ENCODE data around the gene TSEN15. TPM values are rescaled to one million over a fixed set of nuclear protein-coding genes. Genes with fewer than 3 reads are reported as not detected.

TSEN15 gene
- total RNA-seq, 1 experiment from 2014 or later, result 71.4 TPM

GRCh38 chr1:184072376-184072775 is 20.8 kb downstream of the TSEN15 start:
- no peaks in the 10 kb centered on the region for H3K9me3 Mint-ChIP-seq (ENCODE audit: unreplicated experiment)
- TF ChIP-seq CTCF (IDR thresholded peaks at IDR 0.05; ENCODE audit: insufficient read depth in 1 of 2, low read depth in 1 of 2, low read length in 1 of 2, severe bottlenecking in 1 of 2, unreplicated experiment in 1 of 2), result no peak
- intact Hi-C loops (cut with micrococcal nuclease; ENCODE audit: unreplicated experiment), result loop anchor here (10.0 kb wide), 1 partner anchor 492 kb away; no protein-coding TSS in a partner anchor
- no peaks in the 10 kb centered on the region for H3K4me1 Mint-ChIP-seq (ENCODE audit: low read depth, unreplicated experiment)
- H3K27ac Mint-ChIP-seq (ENCODE audit: unreplicated experiment), result no peak overlapping the region
- ChIA-PET POLR2A (no interaction called here), CTCF (no interaction called here)
- peaks cover 22% of the 10 kb centered on the region for H3K36me3 Mint-ChIP-seq (ENCODE audit: insufficient read depth, unreplicated experiment)
- no peaks in the 10 kb centered on the region for H3K27me3 ChIP-seq (replicated peaks; ENCODE audit: control insufficient read depth, insufficient read depth, low read length)
- no TSS peak for BruUV-seq (replicated peaks)
- no peaks in the 10 kb centered on the region for H3K36me3 ChIP-seq (ENCODE audit: control insufficient read depth, insufficient read depth, low read length)
- DNase-seq, result no peak
- H3K9me3 ChIP-seq, result no peaks in the 10 kb centered on the region
- H3K4me3 Mint-ChIP-seq (ENCODE audit: unreplicated experiment), result no peak overlapping the region
- H3K27me3 Mint-ChIP-seq (ENCODE audit: insufficient read depth, unreplicated experiment), result no peaks in the 10 kb centered on the region
- H3K4me1 ChIP-seq, result no peaks in the 10 kb centered on the region
- H3K4me3 ChIP-seq (ENCODE audit: low read depth, low read length), result no peak overlapping the region

DNA sequence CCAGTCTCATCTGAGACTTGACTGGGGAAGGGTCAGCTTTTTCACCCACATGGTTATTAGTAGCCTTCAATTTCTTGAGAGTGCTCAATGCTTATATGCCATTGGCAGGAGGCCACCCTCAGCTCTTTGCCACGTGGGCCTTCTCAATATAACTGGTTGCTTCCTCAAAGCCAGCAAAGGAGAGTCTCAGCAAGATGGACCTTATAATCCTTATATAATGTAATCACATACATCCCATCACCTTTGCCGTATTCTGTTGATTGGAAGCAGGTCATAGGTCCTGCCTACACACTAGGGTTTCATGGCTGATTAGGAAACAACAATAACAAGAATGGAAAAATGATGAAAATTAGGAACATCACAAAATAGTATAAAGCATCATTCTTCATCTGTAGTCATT is 22.9 kb downstream of the TSEN15 start:
- Histone ChIP-seq H3K4me3 (ENCODE audit: low read depth, low read length) (no peak overlapping the region), H3K27me3 (replicated peaks; ENCODE audit: control insufficient read depth, insufficient read depth, low read length) (no peaks in the 10 kb centered on the region), H3K36me3 (ENCODE audit: control insufficient read depth, insufficient read depth, low read length) (no peaks in the 10 kb centered on the region), H3K9me3 (no peaks in the 10 kb centered on the region), H3K4me1 (no peaks in the 10 kb centered on the region)
- no peak overlapping the region for H3K27ac Mint-ChIP-seq (ENCODE audit: unreplicated experiment)
- no peak for TF ChIP-seq CTCF (IDR thresholded peaks at IDR 0.05; ENCODE audit: insufficient read depth in 1 of 2, low read depth in 1 of 2, low read length in 1 of 2, severe bottlenecking in 1 of 2, unreplicated experiment in 1 of 2)
- ChIA-PET POLR2A (no interaction called here), CTCF (interaction anchor here (1.7 kb wide), 1 partner anchor 139 kb away, joined by 3 read pairs; no protein-coding TSS in a partner anchor)
- DNase-seq, result no peak
- BruUV-seq (replicated peaks), result no TSS peak
- H3K4me1 Mint-ChIP-seq (ENCODE audit: low read depth, unreplicated experiment), result no peaks in the 10 kb centered on the region
- intact Hi-C loops (cut with micrococcal nuclease; ENCODE audit: unreplicated experiment), result loop anchor here (2.0 to 10.0 kb wide), 2 partner anchors 490 to 612 kb away; no protein-coding TSS in a partner anchor
- no peaks in the 10 kb centered on the region for H3K27me3 Mint-ChIP-seq (ENCODE audit: insufficient read depth, unreplicated experiment)
- no peak overlapping the region for H3K4me3 Mint-ChIP-seq (ENCODE audit: unreplicated experiment)
- no peaks in the 10 kb centered on the region for H3K9me3 Mint-ChIP-seq (ENCODE audit: unreplicated experiment)
- peaks cover 14% of the 10 kb centered on the region for H3K36me3 Mint-ChIP-seq (ENCODE audit: insufficient read depth, unreplicated experiment)

GRCh38 chr1:184075055-184076029 is 23.8 kb downstream of the TSEN15 start:
- H3K27me3 Mint-ChIP-seq (ENCODE audit: insufficient read depth, unreplicated experiment), result no peaks in the 10 kb centered on the region
- H3K9me3 Mint-ChIP-seq (ENCODE audit: unreplicated experiment), result no peaks in the 10 kb centered on the region
- H3K4me3 Mint-ChIP-seq (ENCODE audit: unreplicated experiment), result no peak overlapping the region
- CTCF ChIA-PET, result interaction anchor here (0.7 to 1.7 kb wide), 4 partner anchors 130 to 616 kb away, joined by 3 to 12 read pairs (median 6); no protein-coding TSS in a partner anchor
- H3K4me1 ChIP-seq, result no peaks in the 10 kb centered on the region
- no peaks in the 10 kb centered on the region for H3K4me1 Mint-ChIP-seq (ENCODE audit: low read depth, unreplicated experiment)
- no peaks in the 10 kb centered on the region for H3K9me3 ChIP-seq
- no peaks in the 10 kb centered on the region for H3K36me3 ChIP-seq (ENCODE audit: control insufficient read depth, insufficient read depth, low read length)
- intact Hi-C loops (cut with micrococcal nuclease; ENCODE audit: unreplicated experiment), result loop anchor here (1.0 to 10.0 kb wide), 4 partner anchors 147 to 616 kb away; no protein-coding TSS in a partner anchor
- peak in 1 of 2 experiments; percentile 52 for DNase-seq
- TF ChIP-seq CTCF (IDR thresholded peaks at IDR 0.05; ENCODE audit: insufficient read depth in 1 of 2, low read depth in 1 of 2, low read length in 1 of 2, severe bottlenecking in 1 of 2, unreplicated experiment in 1 of 2), result peak; percentile 58 to 64
- no TSS peak for BruUV-seq (replicated peaks)
- no peaks in the 10 kb centered on the region for H3K27me3 ChIP-seq (replicated peaks; ENCODE audit: control insufficient read depth, insufficient read depth, low read length)
- POLR2A ChIA-PET, result no interaction called here
- H3K4me3 ChIP-seq (ENCODE audit: low read depth, low read length), result no peak overlapping the region
- peaks cover 14% of the 10 kb centered on the region for H3K36me3 Mint-ChIP-seq (ENCODE audit: insufficient read depth, unreplicated experiment)
- no peak overlapping the region for H3K27ac Mint-ChIP-seq (ENCODE audit: unreplicated experiment)
